B cell (primary cell): ENCODE data around the gene PNO1.

Experiments
- EZH2 ChIP-seq: IDR thresholded peaks from 2 replicates; pipeline ENCODE4 v1.6.1; 2012; ENCODE audit warnings: borderline replicate concordance, low read depth, mild to moderate bottlenecking, moderate library complexity, low read length; ENCODE audit not compliant: insufficient read depth, poor library complexity, severe bottlenecking
- TF ChIP-seq, protein P1 (sequence below): fragments of 200-600 bp; IDR thresholded peaks from one replicate; pipeline ENCODE4 v1.8.0; 2022; ENCODE audit warnings: antibody characterized with exemption, mild to moderate bottlenecking

DNA sequence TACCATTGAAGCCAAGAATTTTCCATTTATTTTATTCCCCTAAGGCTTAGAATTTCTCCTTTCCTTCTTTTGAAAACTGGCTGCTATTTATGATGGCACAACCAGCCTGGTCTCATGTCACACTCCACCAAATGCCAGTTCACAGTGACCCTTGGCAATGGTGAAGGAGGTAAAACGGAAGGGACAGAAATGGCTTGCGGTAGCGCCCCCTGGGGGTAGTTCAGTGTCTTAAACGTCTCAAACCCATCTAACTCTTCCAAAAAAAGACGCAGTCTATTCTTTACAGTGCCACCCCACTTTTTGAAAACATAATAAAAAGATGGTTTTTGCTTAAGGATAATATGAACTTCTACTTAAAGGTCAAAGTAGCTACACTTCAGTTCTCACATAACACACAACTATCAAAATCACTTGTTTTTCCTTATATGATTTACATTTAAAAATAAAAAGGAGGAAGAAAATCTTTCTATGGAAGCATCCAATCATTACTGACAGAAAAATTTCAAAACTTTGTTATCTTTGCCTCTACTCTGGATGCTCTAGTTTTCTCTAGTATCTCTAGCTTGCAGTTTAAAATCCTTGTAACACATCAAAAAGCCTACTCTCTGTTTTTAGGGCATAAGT, 28.0 kb downstream of the PNO1 start:
- no peak for TF ChIP-seq EZH2
- TF ChIP-seq, protein P1, sequence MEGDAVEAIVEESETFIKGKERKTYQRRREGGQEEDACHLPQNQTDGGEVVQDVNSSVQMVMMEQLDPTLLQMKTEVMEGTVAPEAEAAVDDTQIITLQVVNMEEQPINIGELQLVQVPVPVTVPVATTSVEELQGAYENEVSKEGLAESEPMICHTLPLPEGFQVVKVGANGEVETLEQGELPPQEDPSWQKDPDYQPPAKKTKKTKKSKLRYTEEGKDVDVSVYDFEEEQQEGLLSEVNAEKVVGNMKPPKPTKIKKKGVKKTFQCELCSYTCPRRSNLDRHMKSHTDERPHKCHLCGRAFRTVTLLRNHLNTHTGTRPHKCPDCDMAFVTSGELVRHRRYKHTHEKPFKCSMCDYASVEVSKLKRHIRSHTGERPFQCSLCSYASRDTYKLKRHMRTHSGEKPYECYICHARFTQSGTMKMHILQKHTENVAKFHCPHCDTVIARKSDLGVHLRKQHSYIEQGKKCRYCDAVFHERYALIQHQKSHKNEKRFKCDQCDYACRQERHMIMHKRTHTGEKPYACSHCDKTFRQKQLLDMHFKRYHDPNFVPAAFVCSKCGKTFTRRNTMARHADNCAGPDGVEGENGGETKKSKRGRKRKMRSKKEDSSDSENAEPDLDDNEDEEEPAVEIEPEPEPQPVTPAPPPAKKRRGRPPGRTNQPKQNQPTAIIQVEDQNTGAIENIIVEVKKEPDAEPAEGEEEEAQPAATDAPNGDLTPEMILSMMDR, result peak; percentile 93
